Anterior cingulate cortex (tissue), 58 donors: Measurements from ENCODE around the gene EMC10.

Experiments used
- DNase-seq, 58 donors: peaks; one replicate each; lab custom pipeline; 2025; lab: John Stamatoyannopoulos, UW

EMC10 gene

DNA sequence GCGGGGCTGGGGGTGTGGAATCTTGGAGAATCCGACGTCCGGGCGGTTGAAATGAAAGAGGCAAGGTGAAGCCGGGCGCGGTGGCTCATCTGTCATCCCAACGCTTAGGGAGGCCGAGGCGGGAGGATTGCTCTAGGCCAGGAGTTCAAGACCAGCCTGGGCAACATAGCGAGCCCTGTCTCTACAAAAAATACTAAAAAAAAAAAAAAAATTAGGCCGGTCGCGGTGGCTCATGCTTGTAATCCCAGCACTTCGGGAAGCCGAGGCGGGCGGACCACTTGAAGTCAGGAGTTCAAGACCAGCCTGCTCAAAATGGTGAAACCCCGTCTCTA lies 566 bp downstream of the EMC10 start:
- DNase-seq, result no peak

DNA sequence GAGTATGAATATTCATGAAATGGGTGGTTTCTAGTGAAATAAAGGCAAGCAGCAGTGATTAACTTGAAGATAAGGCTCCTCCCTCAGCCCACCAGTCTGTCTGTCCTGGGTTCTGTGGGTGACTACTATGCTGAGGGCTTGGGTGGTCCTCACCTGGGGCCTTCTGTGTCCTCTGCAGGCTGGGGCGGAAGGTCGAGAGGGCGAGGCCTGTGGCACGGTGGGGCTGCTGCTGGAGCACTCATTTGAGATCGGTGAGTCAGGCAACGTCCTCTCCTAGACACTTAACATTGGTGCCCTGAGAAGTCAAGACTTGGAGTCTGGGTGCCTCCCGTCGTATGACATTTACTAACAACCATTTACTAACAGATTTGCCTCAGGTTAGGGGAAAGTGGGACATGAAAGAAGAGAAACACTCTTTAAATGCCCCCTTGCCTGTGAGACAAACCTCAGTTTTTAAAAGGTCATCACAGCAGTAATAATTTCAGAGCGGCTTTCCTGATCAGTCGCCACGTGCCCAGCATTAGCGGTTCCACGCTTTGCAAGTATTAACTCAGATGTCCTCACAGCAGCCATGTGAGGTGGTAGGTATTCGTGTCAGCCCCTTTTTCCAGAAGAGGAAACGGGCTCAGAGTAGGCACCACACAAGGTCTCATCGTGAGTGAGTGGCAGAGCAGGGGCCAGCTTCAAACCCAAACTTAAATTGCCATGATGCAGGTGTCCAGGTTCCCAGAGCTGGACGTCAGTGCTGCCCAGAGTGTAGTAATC lies 1.6 kb downstream of the EMC10 start:
- DNase-seq, result no peak

DNA sequence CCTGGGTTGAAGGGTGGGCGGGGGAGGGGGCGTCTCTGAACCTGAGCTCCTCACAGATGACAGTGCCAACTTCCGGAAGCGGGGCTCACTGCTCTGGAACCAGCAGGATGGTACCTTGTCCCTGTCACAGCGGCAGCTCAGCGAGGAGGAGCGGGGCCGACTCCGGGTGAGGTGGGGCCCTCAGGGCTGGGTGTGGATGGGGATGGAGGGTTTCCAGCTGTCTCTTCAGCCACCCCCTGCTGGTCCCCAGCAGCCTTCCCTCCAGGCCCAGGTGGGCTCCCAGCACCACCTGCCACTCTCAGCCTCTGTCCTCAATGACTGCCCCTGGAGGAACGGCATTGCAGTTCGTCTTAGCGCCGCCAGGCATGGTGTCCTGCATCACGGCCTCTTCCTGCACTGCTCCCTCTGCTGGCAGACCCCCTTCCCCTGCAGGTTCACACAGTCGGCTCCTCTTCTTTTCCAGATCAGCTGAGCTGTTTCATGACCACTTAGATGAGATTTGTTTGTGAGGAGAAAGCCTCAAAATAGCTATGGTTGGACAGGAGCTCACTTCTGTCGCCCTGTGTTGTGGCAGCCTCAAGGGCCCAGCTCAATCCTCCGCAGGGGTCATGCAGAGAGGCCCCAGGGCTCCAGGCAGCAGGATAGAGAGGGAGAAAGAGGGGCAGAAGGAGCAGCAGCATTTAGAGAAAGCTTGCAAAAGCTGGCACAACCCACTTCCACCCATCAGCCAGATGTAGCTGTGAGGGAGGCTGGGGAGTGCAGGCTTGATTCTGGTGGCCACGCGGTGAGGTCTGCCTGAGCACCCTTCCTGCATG lies 2.8 kb downstream of the EMC10 start:
- peak in 4 of 58 donors; percentile 14 to 30 (median 24) for DNase-seq

DNA sequence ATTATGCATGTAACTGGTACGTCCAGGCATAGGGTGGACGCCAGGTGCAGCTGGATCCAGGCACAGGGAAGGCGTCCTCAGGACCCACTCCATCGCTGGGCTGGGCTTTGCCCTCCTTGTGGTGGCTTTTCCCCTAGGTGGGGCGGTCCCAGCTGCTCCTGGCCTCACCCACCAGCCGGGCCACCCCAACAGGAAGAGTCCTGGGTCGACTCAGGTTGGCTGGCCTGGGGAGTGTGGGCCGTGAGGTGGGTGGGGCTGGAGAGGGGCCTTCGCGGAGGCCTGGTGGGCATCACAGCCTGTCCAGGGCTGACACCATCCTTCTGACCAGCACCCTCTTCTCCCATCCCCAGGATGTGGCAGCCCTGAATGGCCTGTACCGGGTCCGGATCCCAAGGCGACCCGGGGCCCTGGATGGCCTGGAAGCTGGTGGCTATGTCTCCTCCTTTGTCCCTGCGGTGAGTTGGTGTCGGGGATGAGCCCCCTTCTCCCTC lies 3.5 kb downstream of the EMC10 start:
- DNase-seq, result no peak

DNA sequence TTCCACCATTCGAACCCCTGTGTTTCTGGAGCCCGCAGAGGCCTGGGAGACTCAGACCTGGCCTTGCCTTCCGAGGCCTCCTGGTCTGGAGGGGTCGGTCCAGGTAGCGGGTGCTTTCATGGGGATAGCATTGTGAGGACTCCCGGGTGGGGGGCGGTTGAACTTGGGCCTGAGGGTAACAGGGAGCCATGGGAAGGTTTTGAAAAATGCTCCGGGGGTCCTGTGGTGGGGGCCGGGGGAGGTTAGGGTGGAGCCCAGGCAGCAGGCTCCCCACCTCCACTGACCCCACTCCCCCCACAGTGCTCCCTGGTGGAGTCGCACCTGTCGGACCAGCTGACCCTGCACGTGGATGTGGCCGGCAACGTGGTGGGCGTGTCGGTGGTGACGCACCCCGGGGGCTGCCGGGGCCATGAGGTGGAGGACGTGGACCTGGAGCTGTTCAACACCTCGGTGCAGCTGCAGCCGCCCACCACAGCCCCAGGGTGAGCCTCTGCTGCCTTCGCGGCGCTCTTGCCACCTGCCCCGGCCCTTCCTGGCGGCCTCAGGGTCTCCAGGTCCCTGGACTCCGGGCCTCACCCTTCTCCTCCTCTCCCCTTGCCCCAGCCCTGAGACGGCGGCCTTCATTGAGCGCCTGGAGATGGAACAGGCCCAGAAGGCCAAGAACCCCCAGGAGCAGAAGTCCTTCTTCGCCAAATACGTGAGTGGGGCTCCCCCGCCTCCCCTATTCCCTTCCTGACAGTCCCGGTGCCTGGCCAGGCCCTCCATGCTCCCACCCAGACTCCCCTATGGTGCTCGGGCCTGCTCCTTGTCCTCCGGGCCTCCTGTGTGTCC lies 4.2 kb downstream of the EMC10 start:
- no peak for DNase-seq

DNA sequence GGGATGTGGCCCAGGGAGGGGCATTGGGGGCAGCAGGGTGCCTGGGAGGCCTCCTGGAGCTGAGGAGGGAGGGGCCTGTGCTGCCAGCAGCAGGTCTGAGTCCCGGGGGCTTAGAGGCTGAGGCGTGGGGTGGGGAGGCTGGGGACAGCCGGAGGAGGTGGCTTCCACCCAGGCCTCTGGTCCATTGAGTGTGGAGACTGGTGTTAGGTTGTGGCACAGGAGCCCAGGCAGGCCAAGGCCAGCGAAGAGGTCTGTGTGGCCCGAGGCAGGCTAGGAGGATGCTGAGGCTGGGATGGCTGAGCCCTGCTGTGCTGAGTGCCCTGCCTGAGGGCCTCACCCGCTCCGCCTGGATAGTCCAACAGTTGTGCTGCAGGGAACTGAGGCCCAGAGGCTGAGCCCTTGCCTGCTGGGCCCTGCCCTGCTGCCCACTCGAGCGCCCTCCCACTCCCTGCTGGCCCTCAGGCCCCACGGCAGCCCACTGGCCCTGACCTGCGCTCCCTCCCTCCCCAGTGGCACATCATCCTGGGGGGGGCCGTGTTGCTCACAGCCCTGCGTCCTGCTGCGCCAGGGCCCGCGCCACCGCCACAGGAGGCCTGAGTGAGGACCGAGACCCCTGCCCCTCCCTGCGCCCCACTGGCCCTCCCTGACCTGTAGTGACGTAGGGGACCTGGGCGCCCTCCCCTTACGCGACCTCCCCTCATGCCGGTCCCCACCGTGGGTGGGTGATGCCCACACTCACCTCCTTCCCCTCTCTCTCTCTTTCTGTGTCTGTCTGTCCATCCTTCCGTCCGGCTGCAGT lies 5.2 kb downstream of the EMC10 start:
- no peak for DNase-seq

DNA sequence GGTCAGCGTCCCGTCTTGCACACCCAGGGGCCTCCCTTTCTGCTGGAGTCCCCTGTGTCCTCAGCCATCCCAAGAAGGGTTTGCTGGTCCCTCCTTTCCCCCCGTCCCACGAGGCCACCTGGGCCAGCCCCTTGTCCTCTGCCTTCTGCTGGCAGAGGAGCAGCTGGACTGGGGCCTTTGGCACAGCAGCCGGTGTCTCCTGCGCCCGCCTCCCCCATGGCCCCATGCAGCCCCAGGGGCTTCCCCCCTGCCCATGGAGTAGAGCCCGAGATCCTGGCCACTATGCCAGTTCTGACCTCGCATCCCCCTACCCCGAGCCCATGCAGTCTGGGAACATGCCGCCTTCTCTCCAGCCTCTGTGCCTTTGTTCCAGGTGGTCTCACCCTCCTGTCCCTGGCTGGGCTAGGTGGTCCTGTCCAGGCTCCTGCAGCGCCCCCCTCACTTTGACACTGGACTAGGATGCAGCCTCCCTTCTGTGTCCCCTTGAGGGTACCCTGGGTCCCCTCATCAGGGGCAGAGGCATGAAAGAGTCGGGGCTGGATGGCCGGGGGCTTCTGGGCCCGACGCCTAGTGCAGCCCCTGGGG lies 6.1 kb downstream of the EMC10 start:
- no peak for DNase-seq

DNA sequence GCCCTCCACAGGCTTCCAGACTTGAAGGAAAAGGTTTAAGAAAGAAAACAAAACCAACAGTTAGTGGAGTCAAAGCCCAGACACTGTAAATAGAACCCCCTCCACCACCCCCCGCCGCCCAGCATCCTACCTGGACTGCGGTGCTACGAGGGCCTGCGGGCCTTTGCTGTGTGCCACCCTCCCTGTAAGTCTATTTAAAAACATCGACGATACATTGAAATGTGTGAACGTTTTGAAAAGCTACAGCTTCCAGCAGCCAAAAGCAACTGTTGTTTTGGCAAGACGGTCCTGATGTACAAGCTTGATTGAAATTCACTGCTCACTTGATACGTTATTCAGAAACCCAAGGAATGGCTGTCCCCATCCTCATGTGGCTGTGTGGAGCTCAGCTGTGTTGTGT lies 6.6 kb downstream of the EMC10 start:
- DNase-seq, result no peak

DNA sequence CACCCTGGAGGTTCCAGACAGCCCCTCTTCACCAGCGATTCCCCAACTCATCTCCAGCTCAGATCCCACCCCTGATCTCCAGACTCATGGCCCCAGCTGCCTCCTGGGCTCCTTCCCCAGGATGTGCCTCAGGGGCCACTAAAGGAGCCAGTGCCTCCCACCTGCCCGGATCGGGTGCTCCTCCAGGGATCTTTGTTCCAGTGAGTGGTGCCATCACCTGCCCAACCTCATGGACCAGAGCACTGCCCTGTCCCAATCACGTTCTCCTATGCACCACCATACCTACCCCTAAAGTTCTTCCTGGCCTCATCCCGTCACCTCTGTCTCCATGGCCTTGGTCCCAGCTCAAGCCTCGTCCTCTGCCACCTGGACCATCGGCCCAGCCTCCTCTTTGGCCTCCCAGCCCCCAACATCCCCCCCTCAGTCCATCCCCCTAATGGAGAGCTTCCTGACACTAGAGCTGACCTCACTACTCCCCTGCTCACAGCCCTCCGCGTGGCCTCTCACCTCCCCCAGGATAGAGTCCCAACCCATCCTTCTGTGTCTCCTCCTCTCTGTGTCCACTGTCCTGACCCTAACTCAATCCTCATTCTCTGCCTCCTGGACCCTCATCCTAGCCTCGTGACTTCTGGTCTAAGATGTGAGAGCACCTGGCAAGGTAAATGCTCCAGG lies 9.1 kb downstream of the EMC10 start:
- DNase-seq, result no peak

DNA sequence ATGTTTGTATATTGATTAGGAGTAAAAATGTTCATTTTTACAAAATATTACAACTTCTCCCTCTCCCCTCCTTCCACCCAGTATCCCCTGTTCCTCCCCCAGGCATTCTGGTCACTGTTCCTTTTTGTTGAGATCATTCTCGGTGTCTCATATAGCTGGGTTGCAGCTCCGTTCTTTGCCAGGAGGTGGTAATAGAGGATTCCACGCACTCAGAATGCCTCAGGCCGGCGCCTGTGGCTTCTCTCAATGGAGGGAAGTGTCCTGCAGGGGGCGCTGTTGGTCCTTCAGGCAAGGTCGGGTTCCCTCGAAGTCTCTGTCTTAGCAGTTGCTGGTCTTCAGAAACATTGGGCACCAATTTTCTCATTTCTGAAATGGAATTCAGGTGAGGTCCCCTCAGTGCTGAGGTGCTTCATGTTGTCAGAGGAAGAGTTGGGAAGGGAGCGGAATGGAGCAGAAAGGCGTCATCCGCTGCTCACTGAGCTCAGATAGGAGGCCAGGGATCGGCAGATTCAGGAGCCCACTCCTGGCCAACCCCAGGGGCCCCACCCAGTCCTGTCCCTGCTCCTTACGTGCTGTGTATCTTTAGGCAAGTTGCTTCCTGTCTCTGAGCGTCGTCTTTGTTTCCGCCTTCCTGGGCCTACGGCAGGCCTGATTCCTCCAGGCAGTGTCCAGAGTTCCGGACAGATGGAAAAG lies 10.7 kb downstream of the EMC10 start:
- DNase-seq, result peak in 4 of 58 donors; percentile 8 to 30 (median 18)

DNA sequence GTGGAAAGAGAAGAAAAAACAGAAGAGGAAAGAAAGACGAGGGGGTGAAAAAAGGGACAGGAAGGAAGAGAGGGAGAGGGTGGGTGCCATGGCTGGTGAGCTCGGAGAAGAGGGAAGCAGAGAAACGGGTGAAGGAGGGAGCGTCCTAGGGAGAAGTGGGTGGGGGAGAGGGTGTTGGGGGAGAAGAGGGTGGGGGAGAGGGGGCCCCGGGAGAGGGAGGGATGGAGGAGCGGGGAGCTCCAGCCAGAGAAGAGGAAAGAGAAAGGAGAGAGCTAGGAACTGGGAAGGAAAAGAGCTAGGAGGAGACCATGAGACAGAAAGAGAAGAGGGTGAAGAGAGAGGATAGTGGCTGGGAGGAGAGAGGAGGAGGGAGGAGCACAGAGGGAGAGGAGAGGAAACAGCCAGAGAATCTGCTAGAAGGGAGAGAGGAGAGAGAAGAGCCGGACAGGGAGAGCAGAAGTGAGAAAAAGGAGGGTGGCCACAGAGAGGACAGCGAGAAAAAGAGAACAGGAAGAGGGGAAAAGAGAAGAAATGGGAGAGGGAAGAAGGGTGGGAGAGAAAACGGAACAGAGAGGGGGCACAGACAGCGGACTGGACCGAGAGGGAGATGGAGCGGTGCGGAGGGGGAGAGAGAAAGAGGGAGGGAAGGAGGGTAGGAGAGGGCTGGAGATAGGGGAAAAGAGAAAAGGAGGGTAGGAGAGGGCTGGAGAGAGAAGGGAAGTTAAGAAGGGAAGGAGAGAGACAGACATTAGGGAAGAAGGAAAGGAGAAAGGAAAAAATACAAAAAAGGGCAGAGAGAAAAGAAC lies 12.3 kb downstream of the EMC10 start:
- DNase-seq, result peak in 1 of 58 donors; percentile 35

DNA sequence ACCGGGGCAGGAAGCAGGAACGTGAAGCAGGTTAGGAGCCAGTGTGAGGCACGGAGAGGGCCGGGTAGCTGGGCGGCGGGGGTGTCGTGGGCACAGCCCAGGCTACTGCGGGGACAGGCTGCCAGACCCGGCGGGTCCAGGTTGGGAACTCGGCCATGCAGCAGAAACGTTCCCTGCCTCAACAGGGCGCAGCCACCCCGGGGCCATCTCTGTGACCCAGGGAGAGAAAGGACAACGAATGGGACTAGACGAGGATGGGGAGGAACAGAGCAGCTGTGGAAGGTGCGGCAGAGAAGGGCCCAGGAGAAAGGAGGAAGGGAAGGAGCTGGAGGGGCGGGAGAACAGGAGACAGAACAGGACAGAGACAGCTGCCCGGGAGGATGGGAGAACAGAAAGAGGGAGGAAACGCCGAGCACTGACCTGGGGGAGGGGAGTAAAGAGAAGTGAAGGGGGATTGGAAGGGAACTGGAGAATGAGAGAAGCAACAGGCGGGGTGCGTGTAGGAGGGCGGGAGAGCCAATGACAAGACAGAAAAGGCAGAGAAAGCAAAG lies 13.2 kb downstream of the EMC10 start:
- DNase-seq, result no peak

DNA sequence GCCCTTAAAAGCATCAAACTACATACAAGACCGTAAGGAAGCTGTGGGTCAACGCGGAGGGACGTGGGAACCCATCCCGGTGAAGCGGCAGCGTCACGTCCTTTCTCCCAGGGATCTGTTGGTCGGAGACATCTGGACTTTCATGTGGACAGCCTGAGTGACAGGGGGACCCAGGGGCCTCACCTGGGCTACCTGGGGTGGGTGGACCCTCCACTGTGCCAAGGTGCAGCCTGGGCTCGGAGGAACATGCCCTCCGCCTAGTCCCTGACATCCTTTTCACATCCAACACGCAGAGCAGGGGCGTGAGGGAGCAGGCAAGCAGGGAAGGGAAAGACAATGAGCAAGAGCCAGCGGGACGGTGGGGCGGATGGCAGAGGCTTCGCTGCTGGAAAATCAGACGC lies 14.1 kb downstream of the EMC10 start:
- DNase-seq, result no peak

DNA sequence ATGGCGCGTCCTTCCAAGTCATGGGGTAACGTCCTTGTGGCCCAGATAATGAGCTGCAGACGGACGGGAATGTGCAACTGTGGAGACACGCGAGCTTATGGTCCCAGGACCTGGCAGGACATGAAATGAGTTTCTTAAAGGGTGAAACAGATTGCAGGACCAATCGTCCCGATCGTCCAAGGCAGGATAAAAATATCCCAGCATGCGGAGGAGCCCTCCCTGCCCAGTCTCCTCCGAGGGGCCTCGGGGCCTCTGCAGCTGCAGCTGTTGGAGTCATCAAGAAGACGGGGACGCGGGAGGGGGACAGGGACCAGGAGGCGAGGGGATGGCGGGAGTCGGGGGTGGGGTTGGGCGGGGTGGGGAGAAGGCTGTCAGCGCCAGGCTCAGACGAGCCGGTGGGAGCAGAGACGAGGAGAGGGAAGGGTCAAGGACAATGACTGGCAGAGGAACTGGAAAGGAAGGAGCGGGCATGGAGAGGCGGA lies 14.7 kb downstream of the EMC10 start:
- DNase-seq, result peak in 4 of 58 donors; percentile 21 to 42 (median 30)

DNA sequence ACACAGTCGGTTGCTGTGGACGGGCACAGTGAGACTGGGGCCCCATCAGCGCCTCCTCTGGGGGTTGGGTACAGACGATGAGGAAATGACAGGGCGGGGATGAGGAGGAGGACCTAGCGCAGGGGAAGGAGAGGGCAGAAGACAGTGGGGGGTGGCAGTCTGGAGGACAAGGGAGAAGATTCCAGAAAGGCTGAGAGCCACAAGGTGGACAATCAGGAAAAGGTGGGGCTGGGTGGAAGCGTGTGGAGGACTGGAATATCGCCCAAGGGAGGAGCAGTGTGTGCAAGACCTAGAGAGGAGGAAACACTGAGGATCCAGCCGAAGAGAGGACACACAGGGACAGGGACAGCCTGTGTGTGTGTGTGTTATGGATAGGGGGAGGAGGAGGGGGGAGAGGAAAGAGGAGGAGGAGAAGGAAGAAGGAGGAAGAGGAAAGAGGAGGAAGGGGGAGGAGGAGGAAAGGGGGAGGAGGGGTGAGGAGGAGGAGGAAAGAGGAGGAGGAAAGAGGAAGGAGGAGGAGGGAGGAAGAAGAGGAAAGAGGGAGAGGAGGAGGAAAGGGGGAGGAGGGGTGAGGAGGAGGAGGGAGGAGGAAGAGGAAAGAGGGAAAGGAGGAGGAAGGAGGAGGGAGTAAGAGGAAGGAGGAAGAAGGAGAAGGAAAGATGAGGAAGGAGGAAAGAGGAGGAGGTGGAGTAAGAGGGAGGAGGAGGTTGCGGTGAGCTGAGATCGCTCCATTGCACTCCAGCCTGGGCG lies 16.2 kb downstream of the EMC10 start:
- DNase-seq, result peak in 5 of 58 donors; percentile 13 to 61 (median 28)

DNA sequence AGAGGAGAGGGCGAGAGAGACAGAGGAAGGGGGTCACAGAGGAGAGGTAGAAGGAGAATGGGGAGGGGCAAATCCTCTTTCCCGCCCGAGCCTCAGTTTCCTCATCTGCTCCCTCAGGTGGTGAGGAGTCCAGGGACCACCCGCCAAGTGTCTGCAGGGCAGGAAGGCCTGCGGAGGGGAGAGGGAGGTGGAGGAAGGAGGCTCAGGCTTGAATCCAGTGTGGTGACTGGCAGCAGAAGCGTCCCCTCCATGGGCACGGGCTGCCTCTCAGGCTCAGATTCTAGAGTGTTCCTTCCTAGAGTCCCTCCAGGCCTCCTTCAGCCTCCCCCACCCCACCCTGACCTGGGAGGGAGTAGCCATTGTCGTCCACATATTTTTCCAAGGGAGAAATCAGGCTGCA lies 16.9 kb downstream of the EMC10 start:
- DNase-seq, result no peak
